Activated T-helper 17 cell treated with anti-CD3 and anti-CD28 coated beads, Interleukin-2, amount 50 U/mL, for 72 hours (primary cell): ENCODE results near the gene PRSS58. TPM values are rescaled to one million over a fixed set of nuclear protein-coding genes. Genes with fewer than 3 reads are reported as not detected.

Experiments
- ATAC-seq: fragments of 150-1000 bp; cut with Tn5 transposase; replicated peaks from 2 replicates; pipeline ENCODE4 v1.10.0; 2021; ENCODE audit warnings: mild to moderate bottlenecking, moderate library complexity
- H3K27ac Mint-ChIP-seq: one replicate; pipeline ENCODE4 v1.8.0; 2022; ENCODE audit warnings: mixed read lengths
- H3K27me3 Mint-ChIP-seq: one replicate; pipeline ENCODE4 v1.8.0; 2022; ENCODE audit warnings: mixed read lengths
- H3K36me3 Mint-ChIP-seq: one replicate; pipeline ENCODE4 v1.8.0; 2022; ENCODE audit warnings: low read depth, mild to moderate bottlenecking, mixed read lengths
- H3K4me1 Mint-ChIP-seq: one replicate; pipeline ENCODE4 v1.8.0; 2022; ENCODE audit warnings: mixed read lengths
- H3K4me3 Mint-ChIP-seq: one replicate; pipeline ENCODE4 v1.8.0; 2022; ENCODE audit warnings: mild to moderate bottlenecking, mixed read lengths
- H3K9me3 Mint-ChIP-seq: one replicate; pipeline ENCODE4 v1.8.0; 2022; ENCODE audit warnings: mixed read lengths
- total RNA-seq, 2 donors: library from RNA; stranded (reverse); gene quantifications; one replicate each; pipeline ENCODE4 v1.2.3, GENCODE V29; 2022

PRSS58 gene, protein sequence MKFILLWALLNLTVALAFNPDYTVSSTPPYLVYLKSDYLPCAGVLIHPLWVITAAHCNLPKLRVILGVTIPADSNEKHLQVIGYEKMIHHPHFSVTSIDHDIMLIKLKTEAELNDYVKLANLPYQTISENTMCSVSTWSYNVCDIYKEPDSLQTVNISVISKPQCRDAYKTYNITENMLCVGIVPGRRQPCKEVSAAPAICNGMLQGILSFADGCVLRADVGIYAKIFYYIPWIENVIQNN
- not detected for total RNA-seq

DNA sequence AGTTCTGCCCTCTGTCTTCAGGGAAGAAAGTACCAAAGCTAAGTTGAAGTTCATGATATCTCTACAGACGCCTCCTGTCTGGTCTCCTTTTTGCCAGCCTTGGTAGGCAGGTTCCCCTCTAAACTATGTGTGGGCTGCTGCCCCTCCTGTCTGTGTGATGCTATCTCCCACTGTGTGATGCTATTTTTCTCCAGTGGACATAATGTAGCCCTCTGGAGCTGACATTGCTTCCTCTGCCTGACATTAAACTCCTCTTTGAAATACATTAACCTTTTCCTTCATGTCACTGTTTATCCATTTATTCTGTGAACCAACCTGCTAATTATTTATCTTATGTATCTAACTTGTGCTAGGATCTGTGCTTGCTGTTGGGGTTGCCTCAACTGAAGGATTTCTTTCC, at the start of gene PRSS58:
TSS of gene PRSS58 (minus strand) at position 101 of the 400 bp plus-strand sequence. CDS start 351 bp downstream, outside the sequence.
- Mint-ChIP-seq H3K4me1 (no peaks in the 10 kb centered on the region), H3K9me3 (peaks cover 5% of the 10 kb centered on the region), H3K27me3 (peaks cover 6% of the 10 kb centered on the region), H3K27ac (no peak within 1 kb of the TSS), H3K4me3 (no peak within 1 kb of the TSS), H3K36me3 (no peaks in the 10 kb centered on the region)
- no peak for ATAC-seq

DNA sequence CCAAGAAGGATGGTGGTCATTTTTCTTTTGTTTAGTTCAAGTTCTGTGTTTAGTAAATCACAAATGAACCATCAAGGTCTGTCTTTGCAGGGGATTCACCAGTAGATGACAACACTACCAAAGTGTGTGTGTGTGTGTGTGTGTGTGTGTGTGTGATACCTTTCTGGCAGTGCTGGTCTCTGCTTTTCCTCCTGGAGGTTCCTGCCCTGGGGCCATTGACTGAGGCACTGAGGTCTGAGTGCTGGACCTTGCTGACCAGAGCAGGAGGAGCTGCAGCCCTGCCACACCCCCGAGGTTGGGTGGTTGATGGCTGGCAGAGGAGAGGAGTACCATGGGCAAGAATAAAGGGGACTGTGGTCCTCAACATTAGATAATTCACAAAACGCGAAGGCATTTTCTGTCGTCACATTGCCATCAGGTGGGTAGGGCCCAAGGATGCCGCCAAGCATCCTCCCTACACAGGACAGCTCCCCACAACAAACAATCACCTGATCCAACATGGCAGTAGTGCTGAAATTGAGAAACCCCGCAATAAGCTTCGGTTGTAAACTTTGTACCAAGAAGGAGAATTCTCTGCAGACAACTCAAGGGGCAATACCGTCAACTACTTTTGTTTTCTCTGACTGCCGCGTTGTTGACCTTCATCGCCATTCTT, 49.5 kb upstream of the PRSS58 start:
- peaks cover 5% of the 10 kb centered on the region for H3K4me1 Mint-ChIP-seq
- peak overlapping the region; percentile 30 for H3K4me3 Mint-ChIP-seq
- H3K9me3 Mint-ChIP-seq, result no peaks in the 10 kb centered on the region
- H3K36me3 Mint-ChIP-seq, result no peaks in the 10 kb centered on the region
- peaks cover 23% of the 10 kb centered on the region for H3K27me3 Mint-ChIP-seq
- ATAC-seq, result no peak
- no peak overlapping the region for H3K27ac Mint-ChIP-seq

DNA sequence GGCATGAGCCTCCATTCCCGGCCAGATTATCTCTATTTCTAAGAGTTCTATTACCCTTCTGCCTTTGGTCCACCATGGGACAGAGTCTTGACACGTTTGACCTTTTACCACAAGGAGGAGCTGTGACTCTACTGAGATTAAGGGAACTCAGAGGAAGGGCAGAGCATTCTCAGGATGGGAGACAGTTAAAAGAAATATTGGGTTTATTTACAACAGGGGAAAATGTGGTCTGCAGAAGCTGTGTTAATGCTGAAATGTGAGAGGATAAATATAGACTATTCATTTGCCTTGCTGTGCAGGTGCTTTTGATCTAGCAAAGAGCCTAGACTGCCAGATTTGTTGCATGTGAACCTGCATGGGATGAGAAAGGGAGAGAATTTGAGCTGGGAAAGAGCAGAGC, 45.8 kb upstream of the PRSS58 start:
- H3K4me1 Mint-ChIP-seq, result peaks cover 5% of the 10 kb centered on the region
- peak; percentile 63 for ATAC-seq

DNA sequence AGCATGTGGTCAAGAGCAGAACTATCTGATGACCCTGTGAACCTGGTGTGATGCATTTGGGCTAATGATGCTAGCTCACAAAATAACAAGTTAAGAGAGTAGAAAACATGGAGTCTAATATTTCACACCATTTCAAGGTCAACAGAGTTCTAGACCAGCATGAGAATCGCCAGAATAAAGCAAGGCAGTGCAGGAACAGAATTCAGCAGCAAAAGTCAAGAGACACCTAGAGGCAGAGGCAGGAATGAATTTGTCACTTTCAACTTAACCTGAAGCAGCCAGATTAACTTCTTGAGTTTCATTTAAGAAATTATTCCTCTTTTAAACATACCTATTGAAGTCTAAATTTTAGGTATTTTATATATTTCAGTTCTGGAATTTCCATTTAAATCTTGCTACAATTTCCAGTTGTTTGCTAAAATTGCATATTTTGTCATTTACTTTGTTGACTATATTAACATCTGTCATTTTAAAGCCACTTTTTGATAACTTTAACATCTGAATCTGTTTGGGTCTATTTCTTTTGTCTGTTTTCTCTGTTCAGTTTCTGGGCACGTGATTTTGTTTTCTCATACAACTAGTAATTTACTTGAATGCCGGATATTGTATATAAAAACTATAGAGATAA, 44.2 kb upstream of the PRSS58 start:
- peak; percentile 31 for ATAC-seq

More for the DNA sequence above, 45.8 kb upstream of the PRSS58 start:
- peaks cover 7% of the 10 kb centered on the region for H3K27me3 Mint-ChIP-seq
- H3K36me3 Mint-ChIP-seq, result no peaks in the 10 kb centered on the region
- no peaks in the 10 kb centered on the region for H3K9me3 Mint-ChIP-seq
- no peak overlapping the region for H3K4me3 Mint-ChIP-seq
- H3K27ac Mint-ChIP-seq, result no peak overlapping the region

DNA sequence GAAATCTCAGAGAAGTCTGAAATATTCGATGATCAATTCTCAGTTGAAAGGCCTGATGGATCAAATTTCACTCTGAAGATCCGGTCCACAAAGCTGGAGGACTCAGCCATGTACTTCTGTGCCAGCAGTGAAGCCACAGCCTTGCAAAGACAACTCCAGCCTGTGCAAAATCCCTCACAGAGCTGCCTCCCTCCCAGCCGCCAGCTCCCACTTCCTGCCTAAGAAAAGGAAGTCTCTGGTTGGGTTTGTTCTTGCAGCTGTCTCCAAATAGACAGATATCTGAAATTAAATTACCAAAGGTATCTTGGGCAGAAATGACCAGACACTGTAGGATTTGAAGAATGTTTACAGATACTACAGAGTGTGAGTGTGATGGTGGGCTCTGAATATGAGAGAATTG, 43.4 kb upstream of the PRSS58 start:
- no peaks in the 10 kb centered on the region for H3K36me3 Mint-ChIP-seq
- peak overlapping the region; percentile 31 for H3K4me3 Mint-ChIP-seq
- ATAC-seq, result no peak
- H3K27me3 Mint-ChIP-seq, result peaks cover 13% of the 10 kb centered on the region
- peaks cover 5% of the 10 kb centered on the region for H3K4me1 Mint-ChIP-seq
- no peaks in the 10 kb centered on the region for H3K9me3 Mint-ChIP-seq
- no peak overlapping the region for H3K27ac Mint-ChIP-seq

More for the DNA sequence above, 44.2 kb upstream of the PRSS58 start:
- H3K4me1 Mint-ChIP-seq, result peaks cover 5% of the 10 kb centered on the region
- peaks cover 13% of the 10 kb centered on the region for H3K27me3 Mint-ChIP-seq
- H3K36me3 Mint-ChIP-seq, result no peaks in the 10 kb centered on the region
- H3K27ac Mint-ChIP-seq, result no peak overlapping the region
- H3K4me3 Mint-ChIP-seq, result no peak overlapping the region
- no peaks in the 10 kb centered on the region for H3K9me3 Mint-ChIP-seq

DNA sequence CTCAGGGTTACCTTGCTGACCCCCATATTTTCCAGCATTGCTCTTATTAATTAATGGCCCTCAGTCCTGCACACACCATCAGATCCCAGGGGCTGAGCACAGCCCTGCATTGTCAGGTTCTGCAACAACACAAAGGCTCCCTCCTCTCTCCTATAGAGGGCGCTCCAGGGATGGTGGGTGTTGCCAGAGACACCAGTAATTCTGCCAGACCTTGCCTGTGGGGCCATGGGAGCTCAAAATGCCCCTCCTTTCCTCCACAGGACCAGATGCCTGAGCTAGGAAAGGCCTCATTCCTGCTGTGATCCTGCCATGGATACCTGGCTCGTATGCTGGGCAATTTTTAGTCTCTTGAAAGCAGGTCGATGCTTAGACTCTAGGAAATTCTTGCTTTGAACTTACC, 42.8 kb upstream of the PRSS58 start:
- H3K9me3 Mint-ChIP-seq, result no peaks in the 10 kb centered on the region
- no peaks in the 10 kb centered on the region for H3K36me3 Mint-ChIP-seq
- peaks cover 17% of the 10 kb centered on the region for H3K27me3 Mint-ChIP-seq
- peaks cover 5% of the 10 kb centered on the region for H3K4me1 Mint-ChIP-seq
- ATAC-seq, result peak; percentile 63
- H3K4me3 Mint-ChIP-seq, result peak overlapping the region; percentile 31
- H3K27ac Mint-ChIP-seq, result peak overlapping the region; percentile 36

DNA sequence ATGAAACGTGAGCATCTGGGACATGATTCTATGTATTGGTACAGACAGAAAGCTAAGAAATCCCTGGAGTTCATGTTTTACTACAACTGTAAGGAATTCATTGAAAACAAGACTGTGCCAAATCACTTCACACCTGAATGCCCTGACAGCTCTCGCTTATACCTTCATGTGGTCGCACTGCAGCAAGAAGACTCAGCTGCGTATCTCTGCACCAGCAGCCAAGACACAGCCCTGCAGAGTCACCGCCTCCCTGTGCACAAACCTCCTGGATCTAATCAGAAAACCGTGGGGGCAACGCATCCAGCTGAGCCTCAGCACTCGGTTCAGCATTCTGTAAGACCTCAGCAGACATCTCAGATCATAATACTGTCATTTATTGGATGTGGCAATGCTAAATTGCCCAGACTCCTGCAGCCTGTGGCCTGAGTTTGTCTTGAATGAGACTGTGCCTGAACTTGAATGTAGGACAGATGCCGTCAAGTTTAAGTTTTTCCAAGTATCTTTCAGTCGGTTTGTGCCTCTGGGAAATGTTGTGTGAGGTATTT, 41.5 kb upstream of the PRSS58 start:
- H3K9me3 Mint-ChIP-seq, result no peaks in the 10 kb centered on the region
- no peak overlapping the region for H3K27ac Mint-ChIP-seq
- ATAC-seq, result no peak
- no peaks in the 10 kb centered on the region for H3K36me3 Mint-ChIP-seq
- H3K27me3 Mint-ChIP-seq, result peaks cover 20% of the 10 kb centered on the region
- peak overlapping the region; percentile 13 for H3K4me3 Mint-ChIP-seq
- H3K4me1 Mint-ChIP-seq, result peaks cover 5% of the 10 kb centered on the region

DNA sequence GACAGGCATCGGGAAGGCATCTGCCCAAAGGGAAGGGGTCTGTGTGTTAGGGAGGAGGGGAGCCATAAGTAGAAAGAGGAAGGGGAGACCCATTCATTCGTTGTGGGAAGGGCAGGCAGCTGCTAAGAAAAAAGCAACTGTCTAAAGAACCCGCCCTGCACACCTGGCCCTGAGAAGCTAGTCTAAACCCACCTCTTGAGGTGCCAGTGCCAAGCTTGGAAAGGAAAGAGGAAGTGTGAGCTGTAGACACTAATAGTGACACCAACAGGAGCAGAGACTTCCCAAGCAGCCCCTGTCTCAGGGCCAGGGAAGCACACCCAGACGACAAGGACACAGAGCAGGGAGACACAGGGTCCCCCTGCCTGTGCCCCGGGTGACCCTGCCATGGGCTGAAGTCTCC, 40.8 kb upstream of the PRSS58 start:
- no peak for ATAC-seq
- Mint-ChIP-seq H3K27ac (no peak overlapping the region), H3K27me3 (peaks cover 22% of the 10 kb centered on the region), H3K4me3 (no peak overlapping the region), H3K36me3 (no peaks in the 10 kb centered on the region), H3K9me3 (no peaks in the 10 kb centered on the region), H3K4me1 (peaks cover 2% of the 10 kb centered on the region)

DNA sequence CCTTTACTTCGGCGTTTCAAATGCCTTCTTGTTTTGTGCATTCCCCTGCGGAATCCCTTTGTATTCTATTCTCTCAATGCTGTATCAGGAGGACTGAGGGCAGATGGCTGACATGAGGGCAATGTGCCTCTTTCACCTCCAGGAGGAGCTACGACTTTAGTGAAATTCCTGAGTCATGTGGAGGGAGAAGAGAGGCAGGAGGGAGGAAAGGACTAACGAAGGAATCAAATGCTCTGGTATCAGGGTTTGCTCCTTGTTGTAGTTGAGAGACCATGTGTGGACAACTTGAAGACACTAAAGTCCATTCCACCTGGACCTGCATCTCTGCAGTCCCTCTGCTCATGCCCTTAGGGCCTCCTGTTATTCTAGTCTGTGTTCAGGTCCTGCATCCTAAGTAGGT, 40.2 kb upstream of the PRSS58 start:
- Mint-ChIP-seq H3K9me3 (no peaks in the 10 kb centered on the region), H3K4me3 (no peak overlapping the region), H3K4me1 (no peaks in the 10 kb centered on the region), H3K27ac (no peak overlapping the region), H3K36me3 (no peaks in the 10 kb centered on the region), H3K27me3 (peaks cover 25% of the 10 kb centered on the region)
- ATAC-seq, result peak; percentile 34

DNA sequence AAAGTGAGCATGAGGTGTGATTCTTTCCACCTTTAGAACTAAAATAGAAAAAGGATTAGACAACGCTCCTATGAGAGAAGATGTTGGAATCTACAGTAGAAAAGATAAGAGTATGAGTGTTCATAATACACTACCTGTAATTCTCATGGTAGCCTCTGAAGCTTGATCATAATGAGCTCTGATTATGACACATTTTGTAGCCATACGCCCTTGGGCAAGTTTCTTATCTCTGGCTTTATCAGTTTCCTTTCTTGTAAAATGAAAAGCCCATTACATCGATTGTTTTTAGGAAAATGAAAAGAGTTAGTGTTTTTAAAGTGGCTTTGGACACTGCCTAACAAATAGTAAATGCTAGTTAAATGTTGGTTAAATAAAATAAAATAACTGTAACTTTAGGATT, 22.4 kb upstream of the PRSS58 start:
- Mint-ChIP-seq H3K36me3 (no peaks in the 10 kb centered on the region), H3K4me1 (peaks cover 5% of the 10 kb centered on the region), H3K9me3 (peaks cover 6% of the 10 kb centered on the region), H3K4me3 (no peak overlapping the region), H3K27ac (no peak overlapping the region), H3K27me3 (peaks cover 59% of the 10 kb centered on the region)
- ATAC-seq, result peak; percentile 48

DNA sequence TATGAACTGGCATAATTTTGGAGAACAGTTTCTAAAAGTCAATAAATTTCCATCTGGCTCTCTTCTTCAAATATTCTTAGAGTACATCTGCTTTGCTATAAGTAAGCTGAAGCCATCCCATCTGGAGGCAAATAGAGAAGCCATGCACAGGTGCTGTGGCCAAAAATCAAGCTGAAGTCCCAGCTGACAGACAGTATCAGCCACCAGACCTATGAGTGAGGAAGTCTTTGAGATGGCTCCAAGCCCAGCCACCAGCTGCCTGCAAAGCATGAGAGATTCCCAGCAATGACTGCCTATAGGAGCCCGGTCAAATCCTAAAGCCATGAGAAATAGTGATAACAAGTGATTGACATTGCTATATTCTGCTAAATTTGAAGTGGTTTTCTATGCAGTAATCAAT, 21.7 kb upstream of the PRSS58 start:
- Mint-ChIP-seq H3K4me1 (peaks cover 5% of the 10 kb centered on the region), H3K27ac (no peak overlapping the region), H3K4me3 (no peak overlapping the region), H3K36me3 (no peaks in the 10 kb centered on the region), H3K9me3 (peaks cover 10% of the 10 kb centered on the region), H3K27me3 (peaks cover 64% of the 10 kb centered on the region)
- ATAC-seq, result no peak

DNA sequence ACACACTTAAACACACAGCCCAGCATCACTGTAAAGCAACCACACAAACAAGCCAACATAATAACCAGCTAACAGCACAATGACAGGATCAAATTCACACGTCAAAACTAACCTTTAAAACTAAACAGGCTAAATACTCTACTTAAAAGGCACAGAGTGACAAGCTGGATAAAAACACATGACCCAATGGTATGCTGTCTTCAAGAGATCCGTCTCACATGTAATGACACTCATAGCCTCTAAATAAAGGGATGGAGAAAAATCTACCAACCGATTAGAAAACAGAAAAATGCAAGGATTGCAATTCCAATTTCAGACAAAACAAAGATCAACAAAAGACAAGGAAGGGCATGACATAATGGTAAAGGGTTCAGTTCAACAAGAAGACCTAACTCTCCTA, 17.2 kb upstream of the PRSS58 start:
- H3K27ac Mint-ChIP-seq, result no peak overlapping the region
- H3K27me3 Mint-ChIP-seq, result peaks cover 62% of the 10 kb centered on the region
- ATAC-seq, result no peak
- no peak overlapping the region for H3K4me3 Mint-ChIP-seq
- peaks cover 10% of the 10 kb centered on the region for H3K9me3 Mint-ChIP-seq
- H3K36me3 Mint-ChIP-seq, result no peaks in the 10 kb centered on the region
- H3K4me1 Mint-ChIP-seq, result no peaks in the 10 kb centered on the region

DNA sequence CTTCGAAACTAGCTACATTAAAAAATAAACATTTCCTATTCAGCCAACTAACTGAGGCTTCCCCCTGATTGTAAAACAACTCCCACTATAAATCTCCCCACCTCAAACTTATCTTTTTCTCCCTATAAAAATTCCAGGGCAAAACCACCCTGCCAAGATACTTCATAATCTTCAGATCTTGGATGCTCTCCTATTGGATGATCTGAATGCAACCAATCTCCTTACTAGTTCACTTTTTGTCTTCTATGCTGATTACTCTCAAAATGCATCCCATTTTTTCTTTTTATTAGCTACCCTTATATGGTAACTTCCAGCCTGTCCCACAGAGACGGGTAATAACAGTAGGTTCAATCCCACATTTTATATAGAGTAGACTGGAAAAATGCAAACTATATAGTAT, 15.0 kb upstream of the PRSS58 start:
- peaks cover 54% of the 10 kb centered on the region for H3K27me3 Mint-ChIP-seq
- no peaks in the 10 kb centered on the region for H3K36me3 Mint-ChIP-seq
- ATAC-seq, result no peak
- H3K27ac Mint-ChIP-seq, result no peak overlapping the region
- H3K4me1 Mint-ChIP-seq, result no peaks in the 10 kb centered on the region
- peaks cover 10% of the 10 kb centered on the region for H3K9me3 Mint-ChIP-seq
- no peak overlapping the region for H3K4me3 Mint-ChIP-seq

DNA sequence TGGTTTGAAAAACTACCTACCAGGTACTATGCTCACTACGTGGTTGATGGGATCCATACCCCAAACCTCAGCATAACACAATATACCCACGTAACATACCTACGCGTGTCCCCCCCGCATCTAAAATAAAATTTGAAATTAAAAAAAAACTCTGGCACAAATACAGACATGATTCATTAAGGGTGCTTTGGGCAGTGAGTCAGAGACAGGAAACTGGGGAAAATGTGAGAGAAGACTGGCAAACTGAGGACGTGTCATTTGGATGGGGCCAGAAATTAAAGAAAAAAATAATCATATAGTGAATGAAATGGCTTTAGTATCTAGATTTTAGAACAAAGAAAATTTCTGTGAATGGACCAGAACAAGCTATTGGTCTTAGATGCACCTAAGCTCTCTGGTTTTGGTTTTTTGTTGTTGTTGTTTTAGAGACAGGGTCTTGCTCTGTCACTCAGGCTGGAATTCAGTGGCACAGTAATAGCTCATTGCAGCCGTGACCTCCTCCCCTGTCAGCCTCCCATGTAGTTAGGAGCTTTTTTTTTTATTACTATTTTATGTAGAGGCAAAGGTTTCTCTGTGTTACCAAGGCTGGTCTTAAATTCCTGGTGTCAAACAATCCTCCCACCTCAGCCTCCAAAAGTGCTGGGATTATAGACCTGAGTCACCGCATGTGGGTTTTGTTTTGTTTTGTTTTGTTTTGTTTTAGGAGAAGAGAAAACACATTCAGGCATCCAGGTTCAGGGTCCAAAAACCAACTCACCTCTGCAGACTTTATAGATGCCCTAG, 5.9 kb upstream of the PRSS58 start:
- Mint-ChIP-seq H3K9me3 (peaks cover 5% of the 10 kb centered on the region), H3K27me3 (peaks cover 19% of the 10 kb centered on the region), H3K27ac (no peak overlapping the region), H3K36me3 (no peaks in the 10 kb centered on the region), H3K4me1 (no peaks in the 10 kb centered on the region), H3K4me3 (no peak overlapping the region)
- ATAC-seq, result no peak
